H1 (cell line): Measurements from ENCODE around the gene RNASEL. TPM values are rescaled to one million over a fixed set of nuclear protein-coding genes. Genes with fewer than 3 reads are reported as not detected.

Experiments used
- CTCF ChIA-PET: fragments of 300-600 bp; sonication (Branson Sonifier 250); formaldehyde crosslinking; loops from one replicate; lab custom pipeline; 2021; ENCODE audit not compliant: partially characterized antibody; lab: Charles Lee
- POLR2A ChIA-PET: fragments of 300-600 bp; sonication (Branson Sonifier 250); formaldehyde crosslinking; loops from one replicate; lab custom pipeline; 2021; ENCODE audit warnings: inconsistent platforms; ENCODE audit not compliant: partially characterized antibody; lab: Charles Lee
- DNase-seq, 2 experiments: peaks; one replicate each; pipeline versions ENCODE4 v3.0.0 to v3.0.0-alpha.2; 2010 to 2022; ENCODE audit warnings: low spot score in 2 of 2, low read depth in 1 of 2, mixed read lengths in 1 of 2
- FAIRE-seq: peaks from 2 replicates; lab custom pipeline; 2011; peaks lifted over from hg19 to GRCh38; lab: Jason Lieb, UNC
- H2AFZ ChIP-seq: 2 replicates; pipeline ENCODE4 v1.8.1; 2012; ENCODE audit warnings: low read length, inconsistent platforms
- H2AK5ac ChIP-seq: 2 replicates; pipeline ENCODE4 v1.6.1; 2013; ENCODE audit warnings: low read depth, low read length
- H2BK120ac ChIP-seq: replicated peaks from 2 replicates; pipeline ENCODE3; 2013; ENCODE audit warnings: low read depth, low read length, inconsistent platforms
- H2BK12ac ChIP-seq: 2 replicates; pipeline ENCODE4 v1.6.1; 2013; ENCODE audit warnings: low read depth, low read length
- H2BK15ac ChIP-seq: 2 replicates; pipeline ENCODE4 v1.6.1; 2013; ENCODE audit warnings: low read length
- H2BK20ac ChIP-seq: 2 replicates; pipeline ENCODE4 v1.6.1; 2013; ENCODE audit warnings: low read length
- H2BK5ac ChIP-seq: 2 replicates; pipeline ENCODE4 v1.6.1; 2013; ENCODE audit warnings: low read depth, low read length
- H3K14ac ChIP-seq: 2 replicates; pipeline ENCODE4 v1.6.1; 2013; ENCODE audit warnings: inconsistent platforms; ENCODE audit not compliant: insufficient read length
- H3K18ac ChIP-seq: 2 replicates; pipeline ENCODE4 v1.6.1; 2013; ENCODE audit warnings: low read length; ENCODE audit errors: extremely low read depth
- H3K23ac ChIP-seq: 2 replicates; pipeline ENCODE4 v1.6.1; 2013; ENCODE audit warnings: inconsistent platforms; ENCODE audit not compliant: insufficient read length
- H3K23me2 ChIP-seq: 2 replicates; pipeline ENCODE4 v1.6.1; 2013; ENCODE audit warnings: low read depth, low read length
- H3K27ac ChIP-seq: 2 replicates; pipeline ENCODE4 v1.6.1; 2011; ENCODE audit warnings: low read depth, low read length, inconsistent platforms
- H3K27me3 ChIP-seq, 4 experiments: replicated peaks in 1 of 4; 1 replicate in 1 of 4; 2 replicates in 3 of 4; pipeline versions ENCODE4 v1.6.1 to v1.8.1; 2011 to 2013; ENCODE audit warnings: low read length in 3 of 4, mild to moderate bottlenecking in 3 of 4, inconsistent platforms in 2 of 4, mixed read lengths in 2 of 4, moderate library complexity in 1 of 4; ENCODE audit not compliant: control insufficient read depth in 3 of 4, insufficient read depth in 3 of 4; ENCODE audit errors: extremely low read depth in 1 of 4
- H3K36me3 ChIP-seq, 4 experiments: 2 replicates each; pipeline versions ENCODE4 v1.6.1 to v1.8.1; 2011 to 2013; ENCODE audit warnings: mild to moderate bottlenecking in 4 of 4, low read length in 3 of 4, moderate library complexity in 2 of 4, control low read depth in 1 of 4, inconsistent platforms in 1 of 4; ENCODE audit not compliant: insufficient read depth in 4 of 4, control insufficient read depth in 2 of 4
- H3K4ac ChIP-seq: replicated peaks from 2 replicates; pipeline ENCODE3; 2013; ENCODE audit warnings: low read length, low read depth, mixed read lengths, inconsistent platforms; ENCODE audit not compliant: insufficient read length
- H3K4me1 ChIP-seq, 4 experiments: replicated peaks in 1 of 4; 1 replicate in 1 of 4; 2 replicates in 3 of 4; pipeline versions ENCODE4 v1.6.1 to v1.8.1; 2011 to 2013; ENCODE audit warnings: low read length in 3 of 4, inconsistent platforms in 2 of 4, mixed read lengths in 1 of 4; ENCODE audit not compliant: insufficient read depth in 4 of 4, control insufficient read depth in 3 of 4
- H3K4me2 ChIP-seq, 2 experiments: 2 replicates each; pipeline versions ENCODE4 v1.6.1 to v1.8.1; 2011 to 2013; ENCODE audit warnings: low read depth in 2 of 2, low read length in 2 of 2, control low read depth in 1 of 2, inconsistent platforms in 1 of 2, mild to moderate bottlenecking in 1 of 2; ENCODE audit not compliant: insufficient read depth in 1 of 2
- H3K4me3 ChIP-seq, 4 experiments: fragments of 200-600, 300-600 bp in 1 of 4; sonication (generic), shearing (Covaris generic), sonication (Bioruptor Twin) in 1 of 4; 2 replicates each; pipeline versions ENCODE4 v1.5.1 to v1.8.1; 2011 to 2016; ENCODE audit warnings: low read length in 4 of 4, low read depth in 3 of 4, control low read depth in 2 of 4, inconsistent platforms in 2 of 4, mild to moderate bottlenecking in 2 of 4, mixed read lengths in 1 of 4, moderate library complexity in 1 of 4; ENCODE audit not compliant: insufficient read depth in 2 of 4; ENCODE audit errors: extremely low read depth in 1 of 4
- H3K56ac ChIP-seq: replicated peaks from 2 replicates; pipeline ENCODE3; 2013; ENCODE audit warnings: low read depth, mild to moderate bottlenecking, mixed read lengths, low read length, inconsistent platforms; ENCODE audit not compliant: insufficient read length
- H3K79me1 ChIP-seq: 2 replicates; pipeline ENCODE4 v1.6.1; 2013; ENCODE audit warnings: low read depth, low read length, control low read depth
- H3K79me2 ChIP-seq, 2 experiments: 2 replicates each; pipeline versions ENCODE4 v1.6.1 to v1.8.1; 2012 to 2013; ENCODE audit warnings: low read length in 2 of 2, mild to moderate bottlenecking in 2 of 2, inconsistent platforms in 1 of 2; ENCODE audit not compliant: insufficient read depth in 2 of 2, control insufficient read depth in 1 of 2
- H3K9ac ChIP-seq, 4 experiments: replicated peaks in 1 of 4; 1 replicate in 1 of 4; 2 replicates in 3 of 4; pipeline versions ENCODE4 v1.6.1 to v1.8.1; 2011 to 2013; ENCODE audit warnings: low read depth in 3 of 4, low read length in 3 of 4, control low read depth in 2 of 4, mild to moderate bottlenecking in 2 of 4, moderate library complexity in 2 of 4, inconsistent platforms in 1 of 4; ENCODE audit errors: extremely low read depth in 1 of 4
- H3K9me3 ChIP-seq, 2 experiments: 2 replicates each; pipeline versions ENCODE4 v1.6.1 to v1.8.1; 2012 to 2013; ENCODE audit warnings: mild to moderate bottlenecking in 2 of 2, moderate library complexity in 2 of 2, control low read depth in 1 of 2, inconsistent platforms in 1 of 2, low read depth in 1 of 2, low read length in 1 of 2, mixed read lengths in 1 of 2; ENCODE audit not compliant: insufficient read depth in 2 of 2
- H4K20me1 ChIP-seq, 2 experiments: replicated peaks in 1 of 2; 2 replicates each; pipeline versions ENCODE3 to v1.8.1; 2011 to 2013; ENCODE audit warnings: inconsistent platforms in 2 of 2, low read length in 2 of 2, mild to moderate bottlenecking in 1 of 2; ENCODE audit not compliant: insufficient read depth in 2 of 2, control insufficient read depth in 1 of 2
- H4K5ac ChIP-seq: 2 replicates; pipeline ENCODE4 v1.6.1; 2013; ENCODE audit warnings: low read length, low read depth, mixed read lengths, inconsistent platforms; ENCODE audit not compliant: insufficient read length
- H4K8ac ChIP-seq: 2 replicates; pipeline ENCODE4 v1.8.0; 2013; ENCODE audit warnings: mild to moderate bottlenecking, moderate library complexity, low read length, inconsistent platforms; ENCODE audit not compliant: insufficient read depth; ENCODE audit errors: extremely low read depth
- H4K91ac ChIP-seq: replicated peaks from 2 replicates; pipeline ENCODE3; 2013; ENCODE audit warnings: low read length, mixed read lengths, inconsistent platforms; ENCODE audit not compliant: insufficient read length
- ASH2L ChIP-seq: fragments of 200-600, 300-600 bp; sonication (generic); IDR thresholded peaks from one replicate; pipeline ENCODE4 v1.7.1; 2017; ENCODE audit warnings: low read length
- BRCA1 ChIP-seq: IDR thresholded peaks from 2 replicates; pipeline ENCODE4 v1.6.1; 2012; ENCODE audit warnings: low read depth, low read length, improper control_type of control experiment
- CBX8 ChIP-seq: fragments of 300-800, 300-1000 bp; sonication (generic); IDR thresholded peaks from 2 replicates; pipeline ENCODE4 v1.7.1; 2016; ENCODE audit warnings: low read depth, low read length, borderline replicate concordance
- RBBP5 ChIP-seq: IDR thresholded peaks from 2 replicates; pipeline ENCODE4 v1.7.1; 2012; ENCODE audit warnings: low read depth, mild to moderate bottlenecking, inconsistent platforms, low read length, moderate library complexity, borderline replicate concordance
- RFX5 ChIP-seq: IDR thresholded peaks from 2 replicates; pipeline ENCODE4 v1.6.1; 2011; ENCODE audit warnings: low read depth, low read length, improper control_type of control experiment, borderline replicate concordance
- WGBS, 2 experiments: shearing (Covaris generic) in 1 of 2; methylation state at CpG; one replicate each; pipeline versions ENCODE4 v1.1.6 to v1.1.7; 2013 to 2015; ENCODE audit warnings: low lambda C conversion rate in 2 of 2, mixed read lengths in 2 of 2, inconsistent platforms in 1 of 2, low coverage in 1 of 2, missing lambda C conversion rate in 1 of 2; ENCODE audit not compliant: insufficient replicate concordance in 2 of 2, insufficient coverage in 1 of 2, insufficient read length in 1 of 2; ENCODE audit errors: extremely low coverage in 1 of 2, missing lambda C conversion rate in 1 of 2; 5-methylcytosine and 5-hydroxymethylcytosine counted together
- polyA plus RNA-seq, 7 experiments: library from polyadenylated mRNA; depleted of rRNA in 3 of 7; stranded (reverse) in 5 of 7; unstranded in 2 of 7; fragments of >200 nt in 5 of 7; fragments of 200-250 nt in 2 of 7; gene quantifications; 1 replicate in 5 of 7; 2 replicates in 1 of 7; 4 replicates in 1 of 7; pipeline versions ENCODE4 v1.2.1 to v1.2.3, GENCODE V29; 2011 to 2013; ENCODE audit warnings: missing spikeins in 2 of 7, mixed read lengths in 2 of 7
- total RNA-seq: library from RNA; stranded (reverse); fragmentation: NEBNext Ultra II Directional; extraction: Animal tissue kit (Norgen Biotek cat#: 25700); gene quantifications from 2 replicates; pipeline ENCODE4 v1.2.1, GENCODE V29; 2021

The RNASEL gene
- total and polyA plus RNA-seq, 2 of the 8 experiments (the other 6 are each of a cell fraction or from before 2014, with no cell fraction given), result 0.39 to 0.78 TPM

DNA sequence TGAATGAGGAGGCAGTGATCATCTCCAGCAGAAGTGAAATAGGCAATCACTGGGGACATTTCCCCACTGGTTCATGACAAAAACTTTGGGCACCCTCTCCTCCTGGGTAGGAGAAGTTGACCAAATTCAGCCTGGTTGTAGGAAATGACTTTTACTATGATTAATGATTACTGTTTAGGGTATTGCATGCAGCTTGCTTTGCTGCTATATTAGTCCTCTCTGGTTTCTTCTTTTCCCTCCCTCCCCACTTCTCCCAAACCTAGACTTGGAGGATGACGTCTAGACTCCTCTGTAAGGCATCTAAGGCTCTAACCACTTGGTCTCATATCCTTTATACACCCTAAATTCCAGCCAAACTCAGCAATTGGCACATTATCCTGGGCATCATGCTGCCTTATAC, 18.5 kb upstream of the RNASEL start:
- no peak overlapping the region for H3K14ac ChIP-seq
- H3K4me3 ChIP-seq, result no peak overlapping the region
- peaks cover 7% of the 10 kb centered on the region for H3K23me2 ChIP-seq
- no peak overlapping the region for H3K18ac ChIP-seq
- FAIRE-seq, result no peak
- H3K79me1 ChIP-seq, result no peaks in the 10 kb centered on the region
- no peak overlapping the region for H4K91ac ChIP-seq
- no peak overlapping the region for H3K9ac ChIP-seq
- no peak overlapping the region for H2BK12ac ChIP-seq
- H3K36me3 ChIP-seq, result peaks cover 0 to 4% (median 1%) of the 10 kb centered on the region in 4 experiments; a peak in 3 of 8 replicates
- no peak overlapping the region for H2BK15ac ChIP-seq
- H4K8ac ChIP-seq, result no peak overlapping the region
- H2BK5ac ChIP-seq, result no peak overlapping the region
- H2BK120ac ChIP-seq, result no peak overlapping the region
- H4K5ac ChIP-seq, result no peak overlapping the region
- 69% methylated on average over 1 of the region's 1 CpG; no CpG with 5 or more reads in 1 of the 2 experiments for WGBS, 2 experiments
- no peaks in the 10 kb centered on the region for H3K79me2 ChIP-seq
- DNase-seq, result no peak
- no peak overlapping the region for H3K4ac ChIP-seq
- ChIA-PET CTCF (interaction anchor here (1.1 to 37.1 kb wide), 10 partner anchors 8 to 522 kb away, joined by 3 to 1131 read pairs (median 4); partner anchors contain the start of gene NPL), POLR2A (interaction anchor here (1.0 to 15.0 kb wide), 6 partner anchors 8 to 180 kb away, joined by 3 to 231 read pairs (median 5); no protein-coding TSS in a partner anchor)
- no peak overlapping the region for H2AFZ ChIP-seq
- no peak overlapping the region for H3K56ac ChIP-seq
- H4K20me1 ChIP-seq, result no peaks in the 10 kb centered on the region
- H3K4me2 ChIP-seq, result no peak overlapping the region
- TF ChIP-seq RBBP5, result no peak
- TF ChIP-seq CBX8, result no peak
- TF ChIP-seq BRCA1, result no peak
- TF ChIP-seq ASH2L, result no peak
- no peak for TF ChIP-seq RFX5
- H3K9me3 ChIP-seq, result no peaks in the 10 kb centered on the region
- no peak overlapping the region for H2AK5ac ChIP-seq
- H3K23ac ChIP-seq, result no peak overlapping the region
- no peak overlapping the region for H3K27ac ChIP-seq
- H3K27me3 ChIP-seq, result peaks cover 0 to 35% (median 25%) of the 10 kb centered on the region in 4 experiments; a peak in 6 of 7 replicates
- no peak overlapping the region for H2BK20ac ChIP-seq
- H3K4me1 ChIP-seq, result peaks cover 11 to 27% (median 16%) of the 10 kb centered on the region in 4 experiments
